ENCODE measurements around the gene EID2B.

The EID2B gene

GRCh38 chr19:39525205-39525604, 7.4 kb downstream of the EID2B start:
- Histone ChIP-seq H3K27me3 (ENCODE audit: insufficient read depth, low read length) (no peaks in the 10 kb centered on the region), H3K27ac (ENCODE audit: low read length) (no peak overlapping the region), H3K9ac (ENCODE audit: low read depth, low read length) (no peak overlapping the region), H3K4me1 (ENCODE audit: insufficient read depth, low read length) (no peaks in the 10 kb centered on the region), H3K36me3 (ENCODE audit: insufficient read depth, low read depth, low read length) (peaks cover 12% of the 10 kb centered on the region; the same call in 1 of the 2 replicates), H3K9me3 (ENCODE audit: insufficient read depth, low read depth, low read length) (no peaks in the 10 kb centered on the region), H3K4me3 (ENCODE audit: low read length) (no peak overlapping the region)

- Histone ChIP-seq H3K9ac (ENCODE audit: low read depth, low read length) (no peak overlapping the region), H3K27me3 (ENCODE audit: insufficient read depth, low read length) (no peaks in the 10 kb centered on the region), H3K27ac (ENCODE audit: low read length) (no peak overlapping the region), H3K4me1 (ENCODE audit: insufficient read depth, low read length) (no peaks in the 10 kb centered on the region), H3K4me3 (ENCODE audit: low read length) (no peak overlapping the region), H3K36me3 (ENCODE audit: insufficient read depth, low read depth, low read length) (peaks cover 12% of the 10 kb centered on the region; the same call in 1 of the 2 replicates), H3K9me3 (ENCODE audit: insufficient read depth, low read depth, low read length) (no peaks in the 10 kb centered on the region)
Measured at GRCh38 chr19:39524495-39524894, 8.2 kb downstream of the EID2B start.

- H3K9me3 ChIP-seq (ENCODE audit: insufficient read depth, low read depth, low read length): no peaks in the 10 kb centered on the region
- H3K9ac ChIP-seq (ENCODE audit: low read depth, low read length): no peak overlapping the region
- H3K4me3 ChIP-seq (ENCODE audit: low read length): no peak overlapping the region
- H3K27me3 ChIP-seq (ENCODE audit: insufficient read depth, low read length): peaks cover 7% of the 10 kb centered on the region
- peaks cover 12% of the 10 kb centered on the region; the same call in 1 of the 2 replicates for H3K36me3 ChIP-seq (ENCODE audit: insufficient read depth, low read depth, low read length)
- no peak overlapping the region for H3K27ac ChIP-seq (ENCODE audit: low read length)
- H3K4me1 ChIP-seq (ENCODE audit: insufficient read depth, low read length): no peaks in the 10 kb centered on the region
Measured at GRCh38 chr19:39520541-39521484, 11.8 kb downstream of the EID2B start.

GRCh38 chr19:39518975-39519374, 13.7 kb downstream of the EID2B start:
- Histone ChIP-seq H3K36me3 (ENCODE audit: insufficient read depth, low read depth, low read length) (peaks cover 12% of the 10 kb centered on the region; the same call in 1 of the 2 replicates), H3K9me3 (ENCODE audit: insufficient read depth, low read depth, low read length) (no peaks in the 10 kb centered on the region), H3K4me3 (ENCODE audit: low read length) (peak overlapping the region; percentile 55; the same call in 1 of the 2 replicates), H3K9ac (ENCODE audit: low read depth, low read length) (peak overlapping the region; percentile 47; the same call in 1 of the 2 replicates), H3K27ac (ENCODE audit: low read length) (no peak overlapping the region), H3K4me1 (ENCODE audit: insufficient read depth, low read length) (no peaks in the 10 kb centered on the region), H3K27me3 (ENCODE audit: insufficient read depth, low read length) (peaks cover 26% of the 10 kb centered on the region)

DNA sequence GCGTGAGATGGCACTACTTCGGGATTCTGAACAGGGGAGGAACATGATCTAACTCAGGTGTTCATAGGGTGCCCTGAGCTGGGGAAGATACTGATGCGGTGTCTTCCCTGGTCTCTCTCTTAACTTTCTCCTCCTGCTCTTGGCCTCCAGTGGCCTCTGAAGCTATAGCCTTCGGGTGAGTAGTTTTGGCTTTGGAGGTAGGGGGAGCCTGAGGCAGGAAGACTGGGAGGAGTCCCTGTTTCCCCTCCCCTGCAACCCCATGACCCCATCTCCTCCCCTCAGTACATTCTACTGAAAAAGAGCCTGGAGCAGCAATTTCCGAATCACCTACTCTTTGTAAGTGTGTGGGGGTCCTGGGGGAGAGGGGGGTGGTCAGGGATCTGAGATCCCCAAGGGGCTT, 14.2 kb downstream of the EID2B start:
- peaks cover 12% of the 10 kb centered on the region; the same call in 1 of the 2 replicates for H3K36me3 ChIP-seq (ENCODE audit: insufficient read depth, low read depth, low read length)
- peak overlapping the region; percentile 55; the same call in 1 of the 2 replicates for H3K4me3 ChIP-seq (ENCODE audit: low read length)
- H3K4me1 ChIP-seq (ENCODE audit: insufficient read depth, low read length): no peaks in the 10 kb centered on the region
- H3K9ac ChIP-seq (ENCODE audit: low read depth, low read length): peak overlapping the region; percentile 47; the same call in 1 of the 2 replicates
- peaks cover 31% of the 10 kb centered on the region for H3K27me3 ChIP-seq (ENCODE audit: insufficient read depth, low read length)
- H3K27ac ChIP-seq (ENCODE audit: low read length): no peak overlapping the region
- no peaks in the 10 kb centered on the region for H3K9me3 ChIP-seq (ENCODE audit: insufficient read depth, low read depth, low read length)

DNA sequence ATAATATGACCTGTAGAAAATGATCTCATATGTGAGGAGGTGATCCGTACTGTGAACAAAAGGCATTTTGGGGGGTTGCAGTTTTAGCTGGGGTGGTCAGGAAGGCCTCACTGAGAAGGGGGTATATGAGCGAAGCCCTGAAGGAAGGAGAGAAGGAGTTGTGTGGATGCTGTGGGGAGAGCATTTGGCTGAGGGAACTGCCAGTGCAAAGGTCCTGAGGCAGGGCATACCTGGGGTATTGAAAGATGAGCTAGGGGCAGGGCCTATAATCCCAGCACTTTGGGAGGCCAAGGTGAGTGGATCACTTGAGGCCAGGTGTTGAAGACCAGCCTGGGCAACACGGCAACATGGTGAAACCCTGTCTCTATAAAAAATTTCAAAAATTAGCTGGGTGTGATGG, 15.2 kb downstream of the EID2B start:
- Histone ChIP-seq H3K9ac (ENCODE audit: low read depth, low read length) (no peak overlapping the region), H3K4me3 (ENCODE audit: low read length) (no peak overlapping the region), H3K27me3 (ENCODE audit: insufficient read depth, low read length) (peaks cover 41% of the 10 kb centered on the region), H3K36me3 (ENCODE audit: insufficient read depth, low read depth, low read length) (peaks cover 12% of the 10 kb centered on the region; the same call in 1 of the 2 replicates), H3K27ac (ENCODE audit: low read length) (no peak overlapping the region), H3K9me3 (ENCODE audit: insufficient read depth, low read depth, low read length) (no peaks in the 10 kb centered on the region), H3K4me1 (ENCODE audit: insufficient read depth, low read length) (no peaks in the 10 kb centered on the region)

GRCh38 chr19:39516270-39516669, 16.4 kb downstream of the EID2B start:
- no peaks in the 10 kb centered on the region for H3K9me3 ChIP-seq (ENCODE audit: insufficient read depth, low read depth, low read length)
- H3K4me3 ChIP-seq (ENCODE audit: low read length): peak overlapping the region; percentile 98
- H3K27ac ChIP-seq (ENCODE audit: low read length): no peak overlapping the region
- H3K36me3 ChIP-seq (ENCODE audit: insufficient read depth, low read depth, low read length): peaks cover 5% of the 10 kb centered on the region; the same call in 1 of the 2 replicates
- peaks cover 45% of the 10 kb centered on the region for H3K27me3 ChIP-seq (ENCODE audit: insufficient read depth, low read length)
- H3K9ac ChIP-seq (ENCODE audit: low read depth, low read length): peak overlapping the region; percentile 92
- H3K4me1 ChIP-seq (ENCODE audit: insufficient read depth, low read length): no peaks in the 10 kb centered on the region

DNA sequence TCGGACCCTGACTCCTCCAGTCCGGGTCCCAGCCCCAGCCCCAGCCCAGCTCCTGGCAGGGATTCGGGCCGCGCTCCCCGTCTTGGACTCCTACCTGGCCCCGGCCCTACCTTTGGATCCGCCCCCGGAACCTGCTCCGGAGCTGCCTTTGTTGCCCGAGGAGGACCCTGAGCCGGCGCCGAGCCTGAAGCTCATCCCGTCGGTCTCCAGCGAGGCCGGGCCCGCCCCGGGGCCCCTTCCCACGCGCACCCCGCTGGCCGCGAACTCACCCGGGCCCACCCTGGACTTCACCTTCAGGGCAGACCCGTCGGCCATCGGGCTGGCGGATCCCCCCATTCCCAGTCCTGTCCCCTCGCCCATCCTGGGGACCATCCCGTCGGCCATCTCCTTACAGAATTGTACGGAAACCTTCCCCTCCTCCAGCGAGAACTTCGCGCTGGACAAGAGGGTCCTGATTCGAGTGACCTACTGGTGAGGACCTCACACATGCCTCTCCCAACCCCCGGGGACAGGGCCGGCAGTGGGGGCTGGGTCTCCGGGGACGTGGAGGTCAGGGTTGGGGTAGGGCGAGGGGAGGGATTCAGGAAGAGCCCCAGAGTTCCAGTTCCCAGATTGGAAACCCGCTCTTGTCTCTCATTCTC, 17.0 kb downstream of the EID2B start:
- no peaks in the 10 kb centered on the region for H3K9me3 ChIP-seq (ENCODE audit: insufficient read depth, low read depth, low read length)
- peak overlapping the region; percentile 98 for H3K4me3 ChIP-seq (ENCODE audit: low read length)
- peaks cover 45% of the 10 kb centered on the region for H3K27me3 ChIP-seq (ENCODE audit: insufficient read depth, low read length)
- H3K4me1 ChIP-seq (ENCODE audit: insufficient read depth, low read length): no peaks in the 10 kb centered on the region
- peak overlapping the region; percentile 58 for H3K27ac ChIP-seq (ENCODE audit: low read length)
- no peaks in the 10 kb centered on the region for H3K36me3 ChIP-seq (ENCODE audit: insufficient read depth, low read depth, low read length)
- H3K9ac ChIP-seq (ENCODE audit: low read depth, low read length): peak overlapping the region; percentile 92

- H3K27me3 ChIP-seq (ENCODE audit: insufficient read depth, low read length): peaks cover 48% of the 10 kb centered on the region
- no peaks in the 10 kb centered on the region for H3K4me1 ChIP-seq (ENCODE audit: insufficient read depth, low read length)
- peak within 1 kb of the TSS; percentile 92 for H3K9ac ChIP-seq (ENCODE audit: low read depth, low read length)
- H3K27ac ChIP-seq (ENCODE audit: low read length): peak within 1 kb of the TSS; percentile 58
- H3K4me3 ChIP-seq (ENCODE audit: low read length): peak within 1 kb of the TSS; percentile 98
- no peaks in the 10 kb centered on the region for H3K9me3 ChIP-seq (ENCODE audit: insufficient read depth, low read depth, low read length)
- H3K36me3 ChIP-seq (ENCODE audit: insufficient read depth, low read depth, low read length): no peaks in the 10 kb centered on the region
Measured at GRCh38 chr19:39514840-39515550, 17.7 kb downstream of the EID2B start, which contains the start of gene SELENOV. Gene SELENOV (plus strand): TSS chr19:39515139. CDS start chr19:39515213, 74 bp downstream.

- Histone ChIP-seq H3K27me3 (ENCODE audit: insufficient read depth, low read length) (peaks cover 63% of the 10 kb centered on the region), H3K36me3 (ENCODE audit: insufficient read depth, low read depth, low read length) (no peaks in the 10 kb centered on the region), H3K27ac (ENCODE audit: low read length) (no peak overlapping the region), H3K4me1 (ENCODE audit: insufficient read depth, low read length) (no peaks in the 10 kb centered on the region), H3K9me3 (ENCODE audit: insufficient read depth, low read depth, low read length) (no peaks in the 10 kb centered on the region), H3K9ac (ENCODE audit: low read depth, low read length) (no peak overlapping the region), H3K4me3 (ENCODE audit: low read length) (no peak overlapping the region)
Measured at GRCh38 chr19:39512988-39513387, 19.7 kb downstream of the EID2B start.

GRCh38 chr19:39509233-39509632, 23.4 kb downstream of the EID2B start:
- peaks cover 77% of the 10 kb centered on the region for H3K27me3 ChIP-seq (ENCODE audit: insufficient read depth, low read length)

More at GRCh38 chr19:39509233-39509632, 23.4 kb downstream of the EID2B start:
- no peak overlapping the region for H3K27ac ChIP-seq (ENCODE audit: low read length)
- no peak overlapping the region for H3K4me3 ChIP-seq (ENCODE audit: low read length)
- H3K9me3 ChIP-seq (ENCODE audit: insufficient read depth, low read depth, low read length): peaks cover 3% of the 10 kb centered on the region; the same call in 1 of the 2 replicates
- no peak overlapping the region for H3K9ac ChIP-seq (ENCODE audit: low read depth, low read length)
- H3K4me1 ChIP-seq (ENCODE audit: insufficient read depth, low read length): no peaks in the 10 kb centered on the region; the same call in 1 of the 2 replicates
- no peaks in the 10 kb centered on the region for H3K36me3 ChIP-seq (ENCODE audit: insufficient read depth, low read depth, low read length)

All from iPS-20b (cell line).